PFSK-1 (cell line): ENCODE data around the gene CXCL14.

ENCODE experiments used
- FOXP2 ChIP-seq: optimal IDR thresholded peaks from 2 replicates; pipeline ENCODE3; 2011; ENCODE audit warnings: borderline replicate concordance, control low read depth, inconsistent platforms; ENCODE audit not compliant: insufficient read depth; ENCODE audit errors: extremely low read length, extremely low read depth
- POLR2AphosphoS5 ChIP-seq: IDR thresholded peaks from 2 replicates; pipeline ENCODE4 v1.6.1; 2012; ENCODE audit warnings: low read depth, mild to moderate bottlenecking, control low read depth, low read length, moderate library complexity
- SIN3A ChIP-seq: IDR thresholded peaks from 2 replicates; pipeline ENCODE4 v1.6.1; 2012; ENCODE audit warnings: mild to moderate bottlenecking, low read length, moderate library complexity, borderline replicate concordance; ENCODE audit not compliant: insufficient read depth
- TAF1 ChIP-seq: IDR thresholded peaks from 2 replicates; pipeline ENCODE4 v1.6.1; 2012; ENCODE audit warnings: low read length, control low read depth, borderline replicate concordance; ENCODE audit not compliant: insufficient read depth
- TF ChIP-seq, protein P1 (sequence below), 2 experiments: IDR thresholded peaks; 2 replicates each; pipeline versions ENCODE4 v1.6.1 to v1.8.0; 2011 to 2012; ENCODE audit warnings: low read depth in 2 of 2, low read length in 2 of 2, control low read depth in 1 of 2, inconsistent platforms in 1 of 2, mild to moderate bottlenecking in 1 of 2, moderate library complexity in 1 of 2; ENCODE audit not compliant: insufficient read depth in 1 of 2

GRCh38 chr5:135593141-135593540, 14.3 kb upstream of the CXCL14 start:
- TF ChIP-seq TAF1, result no peak
- TF ChIP-seq SIN3A, result no peak
- TF ChIP-seq POLR2AphosphoS5, result no peak
- TF ChIP-seq, protein P1, sequence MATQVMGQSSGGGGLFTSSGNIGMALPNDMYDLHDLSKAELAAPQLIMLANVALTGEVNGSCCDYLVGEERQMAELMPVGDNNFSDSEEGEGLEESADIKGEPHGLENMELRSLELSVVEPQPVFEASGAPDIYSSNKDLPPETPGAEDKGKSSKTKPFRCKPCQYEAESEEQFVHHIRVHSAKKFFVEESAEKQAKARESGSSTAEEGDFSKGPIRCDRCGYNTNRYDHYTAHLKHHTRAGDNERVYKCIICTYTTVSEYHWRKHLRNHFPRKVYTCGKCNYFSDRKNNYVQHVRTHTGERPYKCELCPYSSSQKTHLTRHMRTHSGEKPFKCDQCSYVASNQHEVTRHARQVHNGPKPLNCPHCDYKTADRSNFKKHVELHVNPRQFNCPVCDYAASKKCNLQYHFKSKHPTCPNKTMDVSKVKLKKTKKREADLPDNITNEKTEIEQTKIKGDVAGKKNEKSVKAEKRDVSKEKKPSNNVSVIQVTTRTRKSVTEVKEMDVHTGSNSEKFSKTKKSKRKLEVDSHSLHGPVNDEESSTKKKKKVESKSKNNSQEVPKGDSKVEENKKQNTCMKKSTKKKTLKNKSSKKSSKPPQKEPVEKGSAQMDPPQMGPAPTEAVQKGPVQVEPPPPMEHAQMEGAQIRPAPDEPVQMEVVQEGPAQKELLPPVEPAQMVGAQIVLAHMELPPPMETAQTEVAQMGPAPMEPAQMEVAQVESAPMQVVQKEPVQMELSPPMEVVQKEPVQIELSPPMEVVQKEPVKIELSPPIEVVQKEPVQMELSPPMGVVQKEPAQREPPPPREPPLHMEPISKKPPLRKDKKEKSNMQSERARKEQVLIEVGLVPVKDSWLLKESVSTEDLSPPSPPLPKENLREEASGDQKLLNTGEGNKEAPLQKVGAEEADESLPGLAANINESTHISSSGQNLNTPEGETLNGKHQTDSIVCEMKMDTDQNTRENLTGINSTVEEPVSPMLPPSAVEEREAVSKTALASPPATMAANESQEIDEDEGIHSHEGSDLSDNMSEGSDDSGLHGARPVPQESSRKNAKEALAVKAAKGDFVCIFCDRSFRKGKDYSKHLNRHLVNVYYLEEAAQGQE (IDR thresholded peaks at IDR 0.05; ENCODE audit: insufficient read depth in 1 of 2, low read depth in 2 of 2, low read length in 2 of 2), result no peak
- no peak for TF ChIP-seq FOXP2
